Common myeloid progenitor, CD34-positive (primary cell): Measurements from ENCODE around the gene UQCR10.
"Not testable (repeated sequence)": the region's sequence is repeated elsewhere in the genome, so short reads cannot be mapped to it uniquely, and the experiment has no call there.

Source experiments
- CTCF ChIA-PET: fragments of 350-600 bp; sonication (Branson Sonifier 250); formaldehyde crosslinking; loops from one replicate; lab custom pipeline; 2021; ENCODE audit warnings: antibody characterized with exemption; lab: Charles Lee
- POLR2A ChIA-PET: fragments of 350-600 bp; sonication (Branson Sonifier 250); formaldehyde crosslinking; loops from one replicate; lab custom pipeline; 2021; ENCODE audit warnings: antibody characterized with exemption; lab: Charles Lee
- DNase-seq, 3 donors: peaks; one replicate each; pipeline versions ENCODE4 v3.0.0 to v3.0.0-alpha.2; 2013
- H3K27ac ChIP-seq, 2 experiments: 1 replicate in 1 of 2; 2 replicates in 1 of 2; pipeline ENCODE4 v1.7.0; 2013; ENCODE audit warnings: inconsistent platforms in 2 of 2, low read length in 2 of 2, mild to moderate bottlenecking in 2 of 2, low read depth in 1 of 2, moderate library complexity in 1 of 2; ENCODE audit not compliant: severe bottlenecking in 2 of 2, insufficient read depth in 1 of 2, poor library complexity in 1 of 2
- H3K27me3 ChIP-seq, 5 experiments: replicated peaks in 2 of 5; 1 replicate in 3 of 5; 2 replicates in 2 of 5; pipeline versions ENCODE4 v1.6.1 to v1.7.0; 2013; ENCODE audit warnings: low read length in 4 of 5, mild to moderate bottlenecking in 2 of 5, moderate library complexity in 2 of 5, inconsistent platforms in 1 of 5; ENCODE audit not compliant: insufficient read depth in 5 of 5, control insufficient read depth in 4 of 5
- H3K36me3 ChIP-seq, 4 experiments: 1 replicate in 2 of 4; 2 replicates in 2 of 4; pipeline versions ENCODE4 v1.6.1 to v1.7.0; 2013; ENCODE audit warnings: low read length in 3 of 4, control low read depth in 1 of 4, mild to moderate bottlenecking in 1 of 4; ENCODE audit not compliant: control insufficient read depth in 4 of 4, insufficient read depth in 4 of 4
- H3K4me1 ChIP-seq, 4 experiments: 1 replicate in 3 of 4; 2 replicates in 1 of 4; pipeline versions ENCODE4 v1.6.1 to v1.7.1; 2013; ENCODE audit warnings: low read length in 3 of 4, mild to moderate bottlenecking in 3 of 4, control low read depth in 1 of 4, inconsistent platforms in 1 of 4, moderate library complexity in 1 of 4; ENCODE audit not compliant: control insufficient read depth in 4 of 4, insufficient read depth in 4 of 4; ENCODE audit errors: control extremely low read depth in 1 of 4
- H3K4me3 ChIP-seq, 7 experiments: 1 replicate in 4 of 7; 2 replicates in 3 of 7; pipeline versions ENCODE4 v1.5.1 to v1.7.0; 2013; ENCODE audit warnings: mild to moderate bottlenecking in 7 of 7, low read length in 6 of 7, moderate library complexity in 6 of 7, inconsistent platforms in 2 of 7, low read depth in 2 of 7, control low read depth in 1 of 7; ENCODE audit not compliant: insufficient read depth in 4 of 7, control insufficient read depth in 1 of 7; ENCODE audit errors: extremely low read depth in 1 of 7
- H3K9me3 ChIP-seq, 5 experiments: 1 replicate in 4 of 5; 2 replicates in 1 of 5; pipeline versions ENCODE4 v1.6.1 to v1.7.1; 2013; ENCODE audit warnings: low read length in 4 of 5, mild to moderate bottlenecking in 2 of 5, inconsistent platforms in 1 of 5, low read depth in 1 of 5, moderate library complexity in 1 of 5; ENCODE audit not compliant: control insufficient read depth in 4 of 5, insufficient read depth in 2 of 5; ENCODE audit errors: control extremely low read depth in 1 of 5
- WGBS: methylation state at CpG from one replicate; pipeline ENCODE4 v1.1.5; 2013; ENCODE audit not compliant: insufficient coverage; 5-methylcytosine and 5-hydroxymethylcytosine counted together

UQCR10 gene

DNA sequence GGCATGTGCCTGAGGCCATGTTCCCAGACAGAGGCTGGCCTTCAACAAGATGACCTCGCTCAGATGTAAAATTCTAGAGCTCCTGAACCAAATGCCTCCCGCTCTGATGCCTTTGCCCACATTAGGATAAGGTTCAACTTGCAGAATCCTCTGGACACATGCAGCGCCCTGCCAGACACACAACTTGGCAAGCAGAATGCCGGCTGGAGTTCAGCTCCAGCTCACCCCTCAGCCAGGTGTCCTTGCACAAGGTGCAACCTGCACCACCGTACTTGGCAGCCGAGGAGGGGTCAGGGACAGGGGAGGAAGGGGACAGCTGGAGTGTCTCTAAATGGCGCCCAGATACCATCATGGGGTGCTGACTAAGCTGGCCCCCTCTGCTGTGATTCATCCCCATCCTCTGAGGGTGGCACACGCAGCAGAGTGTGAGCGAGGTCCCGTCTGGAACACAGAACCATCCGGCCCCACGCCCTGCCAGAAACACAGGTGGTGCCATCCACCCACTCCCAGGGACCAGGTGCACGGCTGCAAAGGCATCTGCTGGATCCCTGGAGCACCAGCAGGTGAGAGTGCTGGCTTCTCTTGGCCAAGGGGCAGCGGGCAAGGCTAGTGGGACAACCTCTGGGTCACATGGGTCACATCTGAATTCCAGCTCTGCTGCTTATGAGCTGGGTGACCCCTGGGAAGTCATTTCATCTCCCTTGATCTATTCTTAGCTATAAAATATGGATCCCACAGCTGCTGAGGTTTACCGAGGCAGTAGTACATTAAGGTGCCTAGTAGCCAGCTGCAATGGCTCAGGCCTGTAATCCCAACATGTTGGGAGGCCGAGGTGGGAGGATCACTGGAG, 13.1 kb upstream of the UQCR10 start:
- ChIA-PET CTCF (interaction anchor here (0.9 to 2.1 kb wide), 2 partner anchors 12 to 54 kb away, joined by 3 to 13 read pairs; no protein-coding TSS in a partner anchor), POLR2A (interaction anchor here (0.7 to 0.8 kb wide), 2 partner anchors 12 to 321 kb away, joined by 3 to 6 read pairs; partner anchors contain the start of gene ZMAT5)
- H3K4me3 ChIP-seq = no peak overlapping the region
- peaks cover 0 to 14% (median 0%) of the 10 kb centered on the region in 4 experiments for H3K4me1 ChIP-seq
- H3K27me3 ChIP-seq = no peaks in the 10 kb centered on the region
- WGBS = 96% methylated on average over 15 of the region's 16 CpGs
- DNase-seq = no peak
- no peak overlapping the region for H3K27ac ChIP-seq
- H3K36me3 ChIP-seq = peaks cover 0 to 9% (median 3%) of the 10 kb centered on the region in 4 experiments
- no peaks in the 10 kb centered on the region for H3K9me3 ChIP-seq

DNA sequence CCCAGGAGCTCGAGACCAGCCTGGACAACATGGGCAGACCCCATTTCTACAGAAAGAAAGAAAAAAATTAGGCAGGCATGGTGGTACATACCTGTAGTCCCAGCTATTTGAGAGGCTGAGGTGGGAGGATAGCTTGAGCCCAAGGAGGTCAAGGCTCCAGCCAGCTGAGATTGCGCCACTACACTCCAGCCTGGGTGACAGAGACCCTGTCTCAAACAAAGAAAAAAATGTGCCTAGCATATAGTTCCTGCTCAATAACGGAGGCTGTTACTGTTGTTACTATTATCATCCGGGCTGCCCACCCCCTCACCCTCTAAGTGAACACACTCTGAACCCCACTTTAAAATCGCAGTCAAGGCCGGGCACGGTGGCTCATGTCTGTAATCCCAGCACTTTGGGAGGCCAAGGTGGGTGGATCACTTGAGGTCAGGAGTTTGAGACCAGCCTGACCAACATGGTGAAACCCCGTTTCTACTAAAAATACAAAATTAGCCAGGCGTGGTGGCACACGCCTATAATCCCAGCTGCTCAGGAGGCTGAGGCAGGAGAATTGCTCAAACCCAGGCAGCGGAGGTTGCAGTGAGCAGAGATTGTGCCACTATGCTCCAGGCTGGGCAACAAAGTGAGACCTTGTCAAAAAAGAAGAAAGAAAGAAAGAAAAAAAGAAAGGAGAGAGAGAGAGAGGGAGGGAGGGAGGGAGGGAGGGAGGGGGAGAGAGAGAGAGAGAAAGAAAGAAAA, 12.3 kb upstream of the UQCR10 start:
- CTCF ChIA-PET, H3K9me3 ChIP-seq, DNase-seq, H3K27me3 ChIP-seq, H3K4me3 ChIP-seq, H3K27ac ChIP-seq, H3K36me3 ChIP-seq: not testable (repeated sequence)
- 98% methylated on average over 6 of the region's 11 CpGs for WGBS
- peaks cover 0 to 14% (median 0%) of the 10 kb centered on the region in 4 experiments for H3K4me1 ChIP-seq
- POLR2A ChIA-PET = interaction anchor here (0.8 kb wide), 1 partner anchor 12 kb away, joined by 3 read pairs; the partner anchor contains the start of gene ZMAT5

- no peak for DNase-seq
- ChIA-PET CTCF (no interaction called here), POLR2A (no interaction called here)
- 98% methylated on average over 8 of the region's 9 CpGs for WGBS
- Histone ChIP-seq H3K4me1 (peaks cover 0 to 7% (median 0%) of the 10 kb centered on the region in 4 experiments), H3K36me3 (peaks cover 0 to 3% (median 1%) of the 10 kb centered on the region in 4 experiments), H3K9me3 (no peaks in the 10 kb centered on the region), H3K4me3 (no peak overlapping the region), H3K27me3 (no peaks in the 10 kb centered on the region), H3K27ac (no peak overlapping the region)
Observed at GRCh38 chr22:29755889-29756288, 11.3 kb upstream of the UQCR10 start.

GRCh38 chr22:29756341-29756740, 10.8 kb upstream of the UQCR10 start:
- Histone ChIP-seq H3K27ac (no peak overlapping the region), H3K36me3 (peaks cover 0 to 3% (median 1%) of the 10 kb centered on the region in 4 experiments), H3K4me3 (no peak overlapping the region), H3K4me1 (peaks cover 0 to 3% (median 0%) of the 10 kb centered on the region in 4 experiments), H3K27me3 (no peaks in the 10 kb centered on the region), H3K9me3 (no peaks in the 10 kb centered on the region)
- 93% methylated on average over 7 of the region's 7 CpGs for WGBS
- ChIA-PET CTCF (interaction anchor here (1.1 kb wide), 1 partner anchor 18 kb away, joined by 3 read pairs; no protein-coding TSS in a partner anchor), POLR2A (no interaction called here)
- DNase-seq = no peak

GRCh38 chr22:29757096-29757495, 10.1 kb upstream of the UQCR10 start:
- H3K36me3 ChIP-seq = peaks cover 0 to 3% (median 1%) of the 10 kb centered on the region in 4 experiments
- H3K27me3 ChIP-seq = no peaks in the 10 kb centered on the region
- ChIA-PET POLR2A (no interaction called here), CTCF (interaction anchor here (1.1 kb wide), 1 partner anchor 19 kb away, joined by 3 read pairs; no protein-coding TSS in a partner anchor)
- H3K4me3 ChIP-seq = no peak overlapping the region
- no peak for DNase-seq
- no peaks in the 10 kb centered on the region for H3K9me3 ChIP-seq
- no peak overlapping the region for H3K27ac ChIP-seq
- no peaks in the 10 kb centered on the region for H3K4me1 ChIP-seq
- WGBS = no CpG with 5 or more reads among the region's 3 CpGs

GRCh38 chr22:29758068-29758622, 9.0 kb upstream of the UQCR10 start:
- Histone ChIP-seq H3K9me3 (no peaks in the 10 kb centered on the region), H3K36me3 (peaks cover 0 to 3% (median 0%) of the 10 kb centered on the region in 4 experiments), H3K27ac (no peak overlapping the region), H3K27me3 (no peaks in the 10 kb centered on the region), H3K4me3 (no peak overlapping the region), H3K4me1 (no peaks in the 10 kb centered on the region)
- 93% methylated on average over 2 of the region's 7 CpGs for WGBS
- ChIA-PET POLR2A (no interaction called here), CTCF (no interaction called here)
- DNase-seq = no peak
